ENCODE measurements around the gene RFC5.
"Not testable (repeated sequence)": the region's sequence is repeated elsewhere in the genome, so short reads cannot be mapped to it uniquely, and the experiment has no call there.

Gene RFC5

GRCh38 chr12:118016424-118017264 lies at the start of gene RFC5:
RFC5 (plus strand) TSS chr12:118016703; CDS start chr12:118016828, 125 bp downstream.
- peak; percentile 95 to 96 (median 96) for DNase-seq (ENCODE audit: low read depth in 3 of 3, low spot score in 1 of 3)

DNA sequence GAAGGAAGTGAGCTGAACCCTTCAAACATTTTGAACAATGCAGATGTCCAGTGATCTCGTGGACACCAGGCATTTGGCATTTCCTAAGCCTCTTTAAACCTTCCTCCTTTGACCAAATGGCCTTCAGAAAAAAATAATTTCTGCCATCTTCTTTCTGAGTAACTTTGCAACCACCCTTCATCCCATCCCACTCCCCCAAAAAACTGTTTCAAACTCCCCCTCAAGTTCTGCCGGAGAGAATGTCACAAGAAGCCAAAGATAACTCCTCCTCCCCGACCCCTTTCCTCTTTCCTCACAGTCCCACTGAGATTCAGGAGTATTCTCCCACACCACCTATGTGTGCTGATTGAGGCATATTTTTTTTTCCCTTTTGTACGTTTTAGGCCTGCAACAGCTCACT lies 49.5 kb upstream of the RFC5 start:
- DNase-seq (ENCODE audit: low read depth in 3 of 3, low spot score in 1 of 3): no peak

DNA sequence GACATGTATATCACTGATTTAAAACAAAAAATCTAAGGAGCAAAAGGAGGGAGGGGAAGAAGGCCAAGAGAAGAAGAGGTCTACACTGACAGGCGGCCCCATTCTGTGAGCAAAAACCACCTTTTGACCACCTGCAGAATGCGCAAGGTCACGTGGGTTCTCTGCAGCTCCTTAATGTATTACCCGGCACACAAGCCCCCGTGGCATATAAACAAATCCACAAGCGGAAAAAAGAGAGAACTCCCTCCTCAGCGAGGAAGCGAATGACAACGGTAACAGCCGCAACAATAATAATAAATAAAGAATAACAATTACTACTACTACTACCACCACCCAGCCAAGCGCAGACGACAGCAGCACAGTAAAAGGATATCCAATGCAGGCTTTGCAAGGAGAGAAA lies 49.0 kb upstream of the RFC5 start:
- no peak for DNase-seq (ENCODE audit: low read depth in 3 of 3, low spot score in 1 of 3)

- no peak for DNase-seq (ENCODE audit: low read depth in 3 of 3, low spot score in 1 of 3)
Measured at GRCh38 chr12:117968151-117968789, 48.2 kb upstream of the RFC5 start.

DNA sequence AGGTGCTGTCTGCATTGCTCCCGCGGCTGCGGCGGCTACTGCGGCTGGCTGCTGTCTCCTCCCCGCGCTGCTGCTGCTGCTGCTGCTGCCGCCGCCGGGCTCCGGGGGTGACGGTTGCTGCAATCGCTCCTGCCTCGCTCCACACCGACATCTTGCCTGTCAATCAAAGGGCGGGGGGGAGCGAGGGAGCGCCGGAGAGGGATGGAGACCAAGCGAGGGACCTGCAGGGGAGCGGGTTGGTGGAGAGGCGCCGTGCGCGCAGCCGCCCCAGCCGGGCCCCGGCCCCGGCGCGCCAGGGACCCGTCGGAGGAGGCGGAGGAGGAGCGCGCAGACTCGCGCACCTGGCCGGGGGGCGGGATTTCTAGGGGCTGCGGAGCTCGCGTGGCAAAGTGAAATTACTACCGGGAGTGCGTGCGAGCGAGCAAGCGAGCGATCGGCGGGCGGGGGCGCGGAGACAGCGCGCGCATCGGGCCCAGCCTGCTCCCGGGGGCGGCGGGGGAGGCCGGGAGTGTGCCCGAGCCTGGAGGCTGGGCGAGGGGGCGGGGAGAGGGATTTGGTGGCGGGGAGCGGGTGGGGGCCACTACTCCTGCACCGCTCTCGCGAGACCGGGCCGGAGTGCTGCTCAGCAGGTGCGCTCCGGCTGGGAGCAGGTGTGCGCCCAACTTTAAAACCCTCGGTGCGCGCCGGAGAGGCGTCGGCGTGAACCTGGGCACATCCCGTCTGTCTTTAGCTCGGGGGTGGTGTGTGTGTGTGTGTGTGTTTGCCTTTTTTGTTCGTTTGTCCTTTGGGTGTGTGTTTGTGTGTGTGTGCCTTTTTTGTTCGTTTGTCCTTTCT lies 47.5 kb upstream of the RFC5 start, which contains the start of gene KSR2:
Gene KSR2 (minus strand): TSS at position 165 of the 834 bp plus-strand sequence. CDS start 735 bp downstream, outside the sequence.
- DNase-seq (ENCODE audit: low read depth in 3 of 3, low spot score in 1 of 3): peak in 2 of 3 donors; percentile 6 to 26

DNA sequence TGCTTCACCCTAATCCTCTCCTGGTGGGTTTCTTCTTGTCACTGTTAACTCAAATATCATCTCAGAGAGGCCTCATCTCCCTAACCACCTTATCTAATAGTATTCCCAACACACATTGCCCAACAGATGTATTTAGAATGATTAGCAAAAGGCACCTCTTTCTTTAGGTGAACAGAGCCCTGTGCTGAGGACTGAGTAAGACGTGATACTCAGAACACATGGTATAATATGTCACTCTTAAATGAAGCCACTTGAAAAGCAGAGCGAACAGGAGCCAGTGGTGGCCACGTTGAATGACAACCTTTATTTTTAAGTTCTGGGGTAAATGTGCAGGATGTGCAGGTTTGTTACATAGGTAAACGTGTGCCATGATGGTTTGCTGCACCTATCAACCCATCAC lies 46.2 kb upstream of the RFC5 start:
- DNase-seq (ENCODE audit: low read depth in 3 of 3, low spot score in 1 of 3): no peak

DNA sequence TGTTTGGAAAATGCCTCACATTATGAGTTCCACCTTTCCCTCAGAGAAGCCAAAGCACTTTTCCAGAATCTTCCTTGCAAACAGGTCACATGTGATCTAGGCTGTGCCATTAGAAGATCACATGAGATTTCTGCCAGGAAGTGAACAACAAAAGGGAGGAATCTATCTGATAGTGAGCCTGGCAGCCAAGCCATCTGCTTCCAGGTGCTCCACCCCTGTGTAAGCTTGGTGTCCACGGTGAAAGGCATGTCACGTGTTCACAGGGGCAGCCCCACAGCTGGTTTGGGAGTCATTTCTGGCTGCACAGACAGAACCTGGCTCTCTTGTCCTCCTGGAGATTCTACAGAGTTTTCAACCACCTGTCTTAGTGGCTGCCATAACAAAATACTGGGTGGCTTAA lies 44.2 kb upstream of the RFC5 start:
- no peak for DNase-seq (ENCODE audit: low read depth in 3 of 3, low spot score in 1 of 3)

DNA sequence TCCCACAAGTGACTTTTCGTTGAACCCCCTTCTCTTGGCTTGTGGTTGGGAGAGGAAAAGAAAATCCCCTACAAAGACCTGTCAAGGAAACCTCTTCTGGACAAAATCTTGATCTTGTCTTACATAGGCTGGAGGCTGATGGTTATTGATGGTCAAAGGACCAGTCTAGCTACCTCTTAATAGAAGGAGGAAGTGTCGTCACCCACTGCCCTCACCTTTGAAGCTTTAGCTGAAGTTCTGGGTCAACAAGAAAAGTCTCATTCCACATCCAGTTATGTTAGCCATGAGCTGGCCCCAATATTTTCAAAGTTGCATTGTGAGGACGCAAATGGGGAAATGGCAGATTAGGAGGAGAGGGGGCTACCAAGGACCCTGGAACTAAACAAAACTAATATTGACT lies 41.5 kb upstream of the RFC5 start:
- no peak for DNase-seq (ENCODE audit: low read depth in 3 of 3, low spot score in 1 of 3)

DNA sequence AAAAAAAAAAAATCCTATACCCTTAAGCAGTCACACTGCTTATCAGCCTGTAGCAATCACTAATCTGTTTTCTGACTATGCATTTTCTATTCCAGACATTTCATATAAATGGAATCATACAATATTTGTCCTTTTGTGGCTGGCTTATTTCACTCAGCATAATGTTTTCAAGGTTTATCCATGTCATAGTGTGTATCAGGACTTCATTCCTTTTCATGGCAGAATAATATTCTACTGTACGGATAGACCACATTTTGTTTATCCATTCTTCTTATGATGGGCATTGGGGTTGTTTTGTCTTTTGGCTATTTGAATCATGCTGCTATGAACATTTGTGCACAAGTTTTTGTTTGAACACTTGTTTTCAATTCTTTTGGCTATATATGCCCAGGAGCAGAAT lies 39.1 kb upstream of the RFC5 start:
- DNase-seq (ENCODE audit: low read depth in 3 of 3, low spot score in 1 of 3): no peak

- no peak for DNase-seq (ENCODE audit: low read depth in 3 of 3, low spot score in 1 of 3)
Measured at GRCh38 chr12:117980616-117981015, 35.9 kb upstream of the RFC5 start.

- no peak for DNase-seq (ENCODE audit: low read depth in 3 of 3, low spot score in 1 of 3)
Measured at GRCh38 chr12:117981267-117981666, 35.2 kb upstream of the RFC5 start.

GRCh38 chr12:117985182-117985581 lies 31.3 kb upstream of the RFC5 start:
- DNase-seq (ENCODE audit: low read depth in 3 of 3, low spot score in 1 of 3): no peak

- DNase-seq (ENCODE audit: low read depth in 3 of 3, low spot score in 1 of 3): no peak
Measured at GRCh38 chr12:117986705-117987469, 29.6 kb upstream of the RFC5 start.

DNA sequence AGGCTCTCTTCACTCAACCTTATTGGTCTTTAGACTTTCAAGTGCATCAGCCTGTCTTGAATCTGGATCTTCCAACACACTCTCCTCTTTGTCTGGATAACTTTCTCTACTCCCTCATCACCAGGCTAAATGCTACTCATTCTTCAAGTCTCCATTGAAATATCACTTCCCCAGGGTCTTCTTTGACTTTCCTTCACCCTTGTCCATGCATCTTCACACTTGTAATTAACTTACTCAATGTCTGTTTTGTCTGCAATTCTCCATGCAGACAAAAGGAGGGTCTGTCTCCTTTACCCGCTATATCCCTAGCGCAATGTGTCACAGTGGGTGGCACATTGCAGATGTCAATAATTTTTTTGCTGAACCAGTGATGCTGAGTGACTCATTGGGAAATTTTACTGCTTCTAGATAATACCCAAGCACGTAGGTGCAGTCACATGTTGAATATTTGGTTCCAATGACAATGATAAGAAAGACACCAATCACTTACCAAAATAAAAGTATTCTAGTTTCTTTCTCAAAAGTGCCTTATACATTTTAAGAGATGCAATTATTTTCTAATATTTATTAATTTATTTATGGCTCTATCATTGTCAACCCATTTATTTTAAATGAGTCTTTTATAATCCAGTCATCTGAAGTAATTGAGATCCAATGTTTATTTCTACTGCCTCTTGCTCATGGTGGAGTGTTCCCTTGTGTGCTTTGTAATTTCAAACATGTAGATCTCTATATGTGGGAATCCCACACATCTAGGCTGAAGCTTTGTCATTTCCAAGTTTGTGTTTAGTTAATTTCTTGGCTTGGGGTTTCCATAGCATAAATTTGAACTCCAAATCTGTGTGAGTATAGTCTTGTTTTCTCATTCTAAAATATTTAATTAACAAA lies 21.7 kb upstream of the RFC5 start:
- no peak for DNase-seq (ENCODE audit: low read depth in 3 of 3, low spot score in 1 of 3)

DNA sequence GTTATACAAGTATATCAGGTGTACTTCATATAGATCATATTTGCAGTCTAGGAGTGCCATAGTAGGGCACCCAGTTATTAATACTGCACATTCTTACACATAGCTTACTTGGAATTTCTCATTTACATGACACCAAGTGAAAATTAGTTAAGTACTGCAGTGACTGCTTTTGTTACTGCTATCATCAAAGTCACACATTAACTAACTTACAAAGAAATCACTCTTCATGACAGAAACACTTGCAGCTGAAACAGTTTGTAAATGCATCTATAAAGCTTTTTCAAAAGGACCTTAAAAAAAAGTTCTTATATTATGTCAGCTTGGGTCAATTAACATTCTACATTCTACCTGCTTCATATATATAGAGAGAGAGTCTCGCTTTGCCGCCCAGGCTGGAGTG lies 17.8 kb upstream of the RFC5 start:
- no peak for DNase-seq (ENCODE audit: low read depth in 3 of 3, low spot score in 1 of 3)

DNA sequence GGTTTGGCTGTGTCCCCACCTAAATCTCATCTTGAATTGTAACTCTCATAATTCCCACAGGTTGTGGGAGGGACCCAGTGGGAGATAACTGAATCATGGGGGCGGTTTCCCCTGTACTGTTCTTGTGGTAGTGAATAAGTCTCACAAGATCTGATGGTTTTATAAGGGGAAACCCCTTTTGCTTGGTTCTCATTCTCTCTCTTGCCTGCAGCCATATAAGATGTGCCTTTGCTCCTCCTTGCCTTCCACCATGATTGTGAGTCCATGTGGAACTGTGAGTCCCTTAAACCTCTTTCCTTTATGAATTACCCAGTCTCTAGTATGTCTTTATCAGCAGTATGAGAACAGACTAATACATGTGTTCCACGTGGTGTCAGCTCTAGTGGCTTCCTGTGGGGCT lies 16.7 kb upstream of the RFC5 start:
- DNase-seq (ENCODE audit: low read depth in 3 of 3, low spot score in 1 of 3): not testable (repeated sequence)

GRCh38 chr12:118010903-118011302 lies 5.6 kb upstream of the RFC5 start:
- no peak for DNase-seq (ENCODE audit: low read depth in 3 of 3, low spot score in 1 of 3)

DNA sequence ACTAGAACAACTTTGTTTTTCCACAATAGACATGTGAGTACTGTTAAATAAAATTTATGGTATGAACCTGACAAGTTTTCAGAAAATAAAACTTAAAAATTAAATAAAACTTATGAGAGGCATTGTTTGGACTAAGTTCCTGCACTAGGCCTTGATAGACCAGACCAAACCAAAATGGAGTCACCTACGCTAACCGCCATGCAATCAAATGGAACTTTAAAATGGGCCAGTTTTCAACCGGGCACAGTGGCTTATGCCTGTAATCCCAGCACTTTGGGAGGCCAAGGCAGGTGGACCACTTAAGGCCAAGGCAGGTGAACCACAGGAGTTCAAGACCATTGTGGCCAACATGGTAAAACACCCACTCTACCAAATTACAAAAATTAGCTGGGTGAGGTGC lies 5.1 kb upstream of the RFC5 start:
- no peak for DNase-seq (ENCODE audit: low read depth in 3 of 3, low spot score in 1 of 3)

DNA sequence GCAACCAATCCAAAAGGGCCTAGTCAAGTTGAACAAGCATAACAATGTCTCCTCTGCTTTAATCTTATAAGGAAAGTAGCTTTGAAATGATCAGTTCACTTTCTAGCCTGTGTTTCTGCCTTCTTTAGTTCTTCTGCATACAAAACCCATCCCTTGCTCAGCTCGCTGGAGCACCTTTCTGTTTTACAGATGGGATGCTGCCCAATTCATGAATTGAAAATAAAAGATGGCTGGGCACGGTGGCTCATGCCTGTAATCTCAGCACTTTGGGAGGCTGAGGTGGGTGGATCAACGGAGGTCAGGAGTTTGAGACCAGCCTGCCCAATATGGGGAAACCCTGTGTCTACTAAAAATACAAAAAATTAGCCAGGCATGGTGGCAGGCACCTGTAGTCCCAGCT lies 4.5 kb upstream of the RFC5 start:
- no peak for DNase-seq (ENCODE audit: low read depth in 3 of 3, low spot score in 1 of 3)

- DNase-seq (ENCODE audit: low read depth in 3 of 3, low spot score in 1 of 3): no peak
Measured at GRCh38 chr12:118013283-118013682, 3.2 kb upstream of the RFC5 start.

All from stimulated activated CD4-positive, alpha-beta T cell treated with anti-CD3 and anti-CD28 coated beads, TNF-alpha, amount 100 ng/mL, for 1 hour (primary cell).